HUES48 (cell line): ENCODE data around the gene ACY1.
"Not testable (repeated sequence)": the region's sequence is repeated elsewhere in the genome, so short reads cannot be mapped to it uniquely, and the experiment has no call there.

Experiments
- H3K27ac ChIP-seq: one replicate; pipeline ENCODE4 v1.7.0; 2013; ENCODE audit warnings: low read depth, low read length, inconsistent platforms
- H3K27me3 ChIP-seq: 2 replicates; pipeline ENCODE4 v1.6.1; 2013; ENCODE audit warnings: mild to moderate bottlenecking, low read length; ENCODE audit not compliant: control insufficient read depth, insufficient read depth
- H3K36me3 ChIP-seq: 2 replicates; pipeline ENCODE4 v1.6.1; 2013; ENCODE audit warnings: low read length; ENCODE audit not compliant: control insufficient read depth, insufficient read depth
- H3K4me1 ChIP-seq: 2 replicates; pipeline ENCODE4 v1.6.1; 2013; ENCODE audit warnings: mild to moderate bottlenecking, low read length; ENCODE audit not compliant: control insufficient read depth, insufficient read depth
- H3K4me3 ChIP-seq: 2 replicates; pipeline ENCODE4 v1.5.1; 2013; ENCODE audit warnings: mild to moderate bottlenecking, low read depth, low read length
- H3K9ac ChIP-seq: 2 replicates; pipeline ENCODE4 v1.6.1; 2013; ENCODE audit warnings: mild to moderate bottlenecking, low read depth, low read length, moderate library complexity
- H3K9me3 ChIP-seq: 2 replicates; pipeline ENCODE4 v1.6.1; 2013; ENCODE audit warnings: low read length; ENCODE audit not compliant: control insufficient read depth, insufficient read depth

ACY1 gene

GRCh38 chr3:52032702-52033408 is 49.5 kb downstream of the ACY1 start:
- H3K27me3 ChIP-seq = no peaks in the 10 kb centered on the region
- no peaks in the 10 kb centered on the region for H3K9me3 ChIP-seq
- H3K36me3 ChIP-seq = no peaks in the 10 kb centered on the region
- no peak overlapping the region for H3K9ac ChIP-seq
- H3K4me1 ChIP-seq = no peaks in the 10 kb centered on the region
- H3K4me3 ChIP-seq = no peak overlapping the region
- H3K27ac ChIP-seq = no peak overlapping the region

DNA sequence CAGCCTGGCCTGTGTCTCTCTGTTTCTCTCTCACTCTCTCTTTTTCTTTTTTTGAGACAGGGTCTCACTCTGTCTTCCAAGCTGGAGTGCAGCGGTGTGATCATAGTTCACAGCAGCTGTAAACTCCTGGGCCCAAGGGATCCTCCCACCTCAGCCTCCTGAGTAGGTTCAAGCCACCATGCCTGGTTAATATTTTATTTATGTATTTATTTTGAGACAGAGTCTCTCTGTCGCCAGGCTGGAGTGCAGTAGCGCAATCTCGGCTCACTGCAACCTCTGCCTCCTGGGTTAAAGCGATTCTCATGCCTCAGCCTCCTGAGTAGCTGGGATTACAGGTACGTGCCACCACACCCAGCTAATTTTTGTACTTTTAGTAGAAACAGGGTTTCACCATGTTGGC is 50.4 kb downstream of the ACY1 start:
- H3K27ac ChIP-seq, H3K9ac ChIP-seq, H3K9me3 ChIP-seq, H3K27me3 ChIP-seq, H3K4me3 ChIP-seq, H3K4me1 ChIP-seq, H3K36me3 ChIP-seq: not testable (repeated sequence)

GRCh38 chr3:52034212-52034611 is 50.9 kb downstream of the ACY1 start:
- H3K4me1 ChIP-seq = no peaks in the 10 kb centered on the region
- no peaks in the 10 kb centered on the region for H3K36me3 ChIP-seq
- no peak overlapping the region for H3K4me3 ChIP-seq
- no peaks in the 10 kb centered on the region for H3K27me3 ChIP-seq
- no peak overlapping the region for H3K27ac ChIP-seq
- H3K9me3 ChIP-seq = no peaks in the 10 kb centered on the region
- H3K9ac ChIP-seq = no peak overlapping the region

GRCh38 chr3:52034651-52035050 is 51.3 kb downstream of the ACY1 start:
- Histone ChIP-seq H3K36me3 (no peaks in the 10 kb centered on the region), H3K27me3 (no peaks in the 10 kb centered on the region), H3K9me3 (no peaks in the 10 kb centered on the region), H3K9ac (no peak overlapping the region), H3K4me3 (no peak overlapping the region), H3K4me1 (no peaks in the 10 kb centered on the region), H3K27ac (no peak overlapping the region)

GRCh38 chr3:52036222-52036694 is 52.9 kb downstream of the ACY1 start:
- Histone ChIP-seq H3K4me3 (no peak overlapping the region), H3K9me3 (no peaks in the 10 kb centered on the region), H3K27me3 (no peaks in the 10 kb centered on the region), H3K36me3 (no peaks in the 10 kb centered on the region), H3K27ac (no peak overlapping the region), H3K4me1 (no peaks in the 10 kb centered on the region), H3K9ac (no peak overlapping the region)

GRCh38 chr3:52036829-52037228 is 53.5 kb downstream of the ACY1 start:
- Histone ChIP-seq H3K9ac (no peak overlapping the region), H3K9me3 (no peaks in the 10 kb centered on the region), H3K36me3 (no peaks in the 10 kb centered on the region), H3K27ac (no peak overlapping the region), H3K4me1 (no peaks in the 10 kb centered on the region), H3K4me3 (no peak overlapping the region), H3K27me3 (no peaks in the 10 kb centered on the region)

GRCh38 chr3:52037291-52037690 is 54.0 kb downstream of the ACY1 start:
- Histone ChIP-seq H3K9ac (no peak overlapping the region), H3K4me1 (no peaks in the 10 kb centered on the region), H3K4me3 (no peak overlapping the region), H3K27ac (no peak overlapping the region), H3K9me3 (no peaks in the 10 kb centered on the region), H3K27me3 (no peaks in the 10 kb centered on the region), H3K36me3 (no peaks in the 10 kb centered on the region)

DNA sequence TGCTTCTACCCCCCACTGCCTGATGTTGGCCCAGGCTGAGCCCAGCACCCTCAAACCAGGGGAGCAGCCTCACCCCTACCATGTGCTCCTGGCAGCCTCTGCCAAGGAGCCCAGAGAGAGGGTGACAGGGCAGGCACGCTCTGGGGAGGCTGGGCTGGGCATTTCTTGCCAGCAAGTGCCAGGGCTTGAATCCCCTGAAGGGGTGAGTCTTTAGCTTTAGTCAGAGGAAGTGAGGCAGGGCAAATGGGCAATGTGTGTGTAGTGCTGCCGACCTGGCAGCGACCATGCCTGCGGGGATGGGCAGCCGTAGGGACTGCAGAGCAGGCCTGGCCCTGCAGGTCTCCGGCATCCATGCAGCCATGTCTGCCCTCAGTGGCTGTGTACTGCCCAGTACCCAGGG is 54.9 kb downstream of the ACY1 start:
- no peak overlapping the region for H3K9ac ChIP-seq
- no peaks in the 10 kb centered on the region for H3K27me3 ChIP-seq
- H3K4me1 ChIP-seq = no peaks in the 10 kb centered on the region
- no peaks in the 10 kb centered on the region for H3K36me3 ChIP-seq
- H3K27ac ChIP-seq = no peak overlapping the region
- no peak overlapping the region for H3K4me3 ChIP-seq
- no peaks in the 10 kb centered on the region for H3K9me3 ChIP-seq
